HG02970 (cell line): ENCODE data around the gene LSM2.
"Not testable (repeated sequence)": the region's sequence is repeated elsewhere in the genome, so short reads cannot be mapped to it uniquely, and the experiment has no call there.

Source experiments
- ATAC-seq: cut with Tn5 transposase; IDR thresholded peaks from one replicate; pipeline ENCODE4 v1.9.1; 2021; ENCODE audit warnings: mild to moderate bottlenecking, moderate library complexity, moderate number of reproducible peaks; ENCODE audit not compliant: unreplicated experiment, low FRiP score

The LSM2 gene

GRCh38 chr6:31801031-31801927 lies 5.5 kb downstream of the LSM2 start:
- ATAC-seq: not testable (repeated sequence)

DNA sequence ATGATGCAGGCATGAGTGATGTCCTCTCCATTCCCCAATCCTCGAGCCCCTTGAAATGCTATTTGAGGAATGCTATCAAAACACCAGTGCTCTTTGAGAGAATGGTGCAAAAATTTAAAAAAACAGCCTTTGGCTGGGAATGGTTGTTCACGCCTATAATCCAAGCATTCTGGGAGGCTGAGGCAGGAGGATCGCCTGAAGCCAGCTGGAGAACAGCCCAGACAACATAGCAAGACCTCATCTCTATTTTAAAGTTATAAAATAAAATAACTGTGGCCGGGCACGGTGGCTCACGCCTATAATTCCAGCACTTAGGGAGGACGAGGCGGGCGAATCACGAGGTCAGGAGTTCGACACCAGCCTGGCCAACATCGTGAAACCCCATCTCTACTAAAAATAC lies 7.0 kb downstream of the LSM2 start:
- no peak for ATAC-seq

GRCh38 chr6:31797588-31797987 lies 9.2 kb downstream of the LSM2 start:
- ATAC-seq: no peak

GRCh38 chr6:31796993-31797385 lies 9.8 kb downstream of the LSM2 start:
- no peak for ATAC-seq

DNA sequence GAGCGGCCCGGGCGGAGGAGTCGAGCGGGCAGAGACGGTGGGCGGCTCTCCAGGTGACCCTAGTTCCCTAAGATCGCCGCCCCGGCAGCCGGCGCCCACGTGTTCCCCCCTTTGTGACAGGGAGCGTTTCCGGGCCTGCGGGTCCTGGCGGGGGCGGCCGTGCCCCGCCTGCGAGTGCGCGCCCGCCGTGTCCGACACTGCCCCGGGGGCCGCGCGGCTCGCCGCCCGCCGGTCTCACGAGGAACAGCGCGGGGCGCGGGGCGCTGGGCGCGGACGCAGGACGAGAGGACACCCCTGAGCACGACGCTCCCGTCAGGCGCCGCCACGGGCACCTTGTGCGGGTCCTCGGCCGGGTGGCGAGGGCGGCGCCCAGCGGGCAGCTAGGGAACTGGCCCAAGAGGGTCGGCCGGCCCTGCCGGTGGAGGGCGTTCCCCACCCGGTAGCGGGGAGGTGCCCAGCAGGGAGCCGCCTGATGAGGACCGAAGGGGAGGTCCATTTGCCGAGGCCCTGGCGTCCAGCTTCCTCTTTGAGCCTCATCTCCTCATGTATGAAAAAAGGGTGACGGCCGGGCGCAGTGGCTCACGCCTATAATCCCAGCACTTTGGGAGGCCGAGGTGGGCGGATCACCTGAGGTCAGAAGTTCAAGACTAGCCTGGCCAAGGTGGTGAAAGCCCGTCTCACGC lies 11.0 kb downstream of the LSM2 start, which contains the start of gene VARS1:
Gene VARS1, minus strand, starts transcription at position 137 of the 683 bp plus-strand sequence. CDS start 535 bp downstream, outside the sequence.
- ATAC-seq: peak; percentile 77

- no peak for ATAC-seq
These were observed 11.7 kb downstream of the LSM2 start for GRCh38 chr6:31794866-31795615.

- no peak for ATAC-seq
These were observed 12.4 kb downstream of the LSM2 start for GRCh38 chr6:31794294-31794865.

- not testable (repeated sequence) for ATAC-seq
These were observed 12.9 kb downstream of the LSM2 start for GRCh38 chr6:31793927-31794245.

GRCh38 chr6:31792761-31793171 lies 14.0 kb downstream of the LSM2 start:
- ATAC-seq: no peak

GRCh38 chr6:31792090-31792374 lies 14.7 kb downstream of the LSM2 start:
- no peak for ATAC-seq

- no peak for ATAC-seq
These were observed 15.3 kb downstream of the LSM2 start for GRCh38 chr6:31791324-31792089.

- ATAC-seq: no peak
These were observed 21.3 kb downstream of the LSM2 start for GRCh38 chr6:31785475-31785874.

- no peak for ATAC-seq
These were observed 22.5 kb downstream of the LSM2 start for GRCh38 chr6:31784098-31784925.

GRCh38 chr6:31782126-31782855 lies 24.5 kb downstream of the LSM2 start:
- no peak for ATAC-seq

GRCh38 chr6:31781244-31782125 lies 25.3 kb downstream of the LSM2 start:
- no peak for ATAC-seq

DNA sequence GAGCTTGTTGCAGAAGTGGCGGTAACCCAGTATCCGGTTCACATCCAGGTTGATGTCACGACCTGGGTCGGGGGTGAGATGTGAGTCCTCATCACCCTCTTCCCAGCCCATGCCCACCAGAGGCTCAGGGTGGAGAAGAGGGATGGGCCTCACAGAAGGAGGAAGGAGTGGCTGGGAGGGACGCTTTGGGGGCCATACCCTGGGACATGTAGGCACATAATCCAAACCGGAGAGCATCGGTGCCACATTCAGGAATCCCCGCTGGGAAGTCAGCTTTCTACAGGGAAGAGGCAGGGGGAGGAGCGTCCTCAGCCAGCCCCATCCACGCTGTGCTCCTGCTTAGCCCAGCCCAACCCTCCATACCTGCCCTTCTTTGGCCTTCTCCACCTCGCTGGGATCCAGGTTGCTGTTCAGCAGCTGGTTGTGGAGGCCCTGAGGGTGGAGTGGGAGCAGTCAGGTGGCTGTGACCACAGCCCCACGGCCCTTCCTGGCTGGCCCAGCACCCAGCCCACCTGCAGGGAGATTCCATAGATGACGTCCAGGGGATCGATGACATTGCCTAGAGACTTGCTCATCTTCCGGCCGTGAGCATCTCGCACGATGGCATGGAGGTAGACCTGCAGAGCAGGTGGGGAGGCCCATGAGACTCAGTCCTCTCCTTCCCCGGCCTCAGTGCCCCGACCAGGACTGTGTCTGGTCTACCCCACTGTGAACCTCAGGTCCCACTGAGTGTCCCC lies 26.1 kb downstream of the LSM2 start:
- no peak for ATAC-seq

DNA sequence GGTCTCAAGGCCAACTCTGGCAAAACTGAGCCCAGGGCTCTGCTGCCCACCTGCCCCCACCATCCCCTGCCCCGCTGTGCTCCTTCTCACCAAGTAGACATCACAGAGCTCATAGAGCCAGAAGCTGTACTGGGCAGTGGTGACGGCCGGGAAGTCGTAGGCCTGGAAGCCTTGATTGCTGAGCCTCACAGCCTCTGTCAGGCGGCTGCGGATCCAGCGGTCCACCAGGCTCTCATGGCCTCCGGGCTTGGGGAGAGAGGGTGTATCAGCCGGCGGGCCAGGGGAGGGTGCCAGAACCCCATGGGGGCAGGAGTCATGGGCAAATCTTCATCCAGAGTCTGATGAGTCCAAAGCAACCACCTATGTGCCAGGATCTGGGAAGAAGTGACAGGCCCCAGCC lies 26.9 kb downstream of the LSM2 start:
- no peak for ATAC-seq
